ENCODE results near the gene DBNL.

GRCh38 chr7:44059219-44060090 is 15.0 kb downstream of the DBNL start:
- TF ChIP-seq CTCF (conservative IDR thresholded peaks at IDR 0.05; ENCODE audit: low read depth, low read length) = no peak
- no peak for TF ChIP-seq EZH2 (IDR thresholded peaks at IDR 0.05; ENCODE audit: borderline replicate concordance, low read depth, low read length, poor library complexity, severe bottlenecking)

Measured in A673 (cell line).